ENCODE measurements around the gene HUS1.

HUS1 gene

DNA sequence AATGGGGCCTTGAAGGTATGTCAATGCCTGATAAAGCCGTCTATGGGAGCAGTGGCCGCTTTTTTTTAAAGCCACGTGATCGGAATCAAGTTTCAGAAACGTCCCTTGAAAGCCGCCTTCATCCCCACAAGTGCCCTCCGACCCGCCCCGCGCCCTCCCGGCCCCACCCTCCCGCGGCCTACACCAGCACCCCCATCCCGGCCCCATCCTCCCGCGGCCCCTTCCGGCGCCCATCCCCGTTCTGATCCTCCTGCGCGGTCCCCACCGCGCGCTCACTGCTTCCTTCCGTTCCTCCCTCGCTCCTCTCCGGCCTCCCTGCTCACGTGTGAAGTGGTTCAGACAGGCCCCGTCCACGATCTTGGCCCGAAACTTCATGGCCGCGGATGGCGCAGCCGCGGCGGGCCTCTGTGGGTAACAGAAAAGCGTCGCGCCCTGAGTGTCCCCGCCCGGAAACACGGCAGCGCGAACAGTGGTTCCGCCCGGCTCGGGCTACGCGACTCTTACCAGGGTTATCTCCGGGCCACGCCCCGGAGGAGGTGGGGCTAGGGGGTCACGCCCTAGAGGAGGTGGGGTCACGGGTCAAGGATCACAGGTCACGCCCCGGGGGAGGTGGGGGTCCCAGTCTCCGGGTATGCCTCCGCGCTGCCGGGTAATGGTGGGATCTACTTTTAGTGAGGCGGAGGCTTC lies at the start of gene HUS1:
TSS of gene HUS1 (minus strand) at position 471 of the 687 bp plus-strand sequence. CDS start at position 375, 96 bp downstream.
- in situ Hi-C loops (cut with MboI; ENCODE audit: low pct_unique_long_range_greater_than_20kb, low sequenced_read_pairs, unreplicated experiment), result no loop called here
- TF ChIP-seq CTCF (IDR thresholded peaks at IDR 0.05; ENCODE audit: extremely low read depth, insufficient read depth, missing control alignments), result no peak
- peak; percentile 93 for DNase-seq (ENCODE audit: low spot score)

- in situ Hi-C loops (cut with MboI; ENCODE audit: low pct_unique_long_range_greater_than_20kb, low sequenced_read_pairs, unreplicated experiment), result no loop called here
- no peak for TF ChIP-seq CTCF (IDR thresholded peaks at IDR 0.05; ENCODE audit: extremely low read depth, insufficient read depth, missing control alignments)
- no peak for DNase-seq (ENCODE audit: low spot score)
Observed at GRCh38 chr7:48028938-48029337, 49.5 kb upstream of the HUS1 start, which contains the start of gene SUN3. Gene SUN3, minus strand, starts transcription at chr7:48029107. Its CDS starts 169 bp downstream, at chr7:48028938.

DNA sequence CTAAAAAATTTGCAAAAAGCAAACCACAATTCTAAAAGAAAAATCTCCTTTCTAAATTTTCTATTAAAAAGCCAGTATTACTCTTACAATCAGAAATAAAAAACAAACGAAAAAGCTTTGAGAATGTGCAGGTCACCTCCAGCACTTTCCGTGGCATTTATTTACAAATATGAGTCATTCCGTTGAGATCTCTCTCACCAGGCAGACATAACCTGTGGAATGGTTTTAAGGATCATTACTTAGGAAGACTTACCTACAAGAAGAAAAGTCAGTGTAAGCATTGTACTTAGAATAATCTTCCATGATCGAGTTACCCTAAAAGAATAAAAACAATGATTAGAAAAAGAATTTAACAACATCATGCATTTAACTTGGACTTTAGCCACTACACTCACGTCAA lies 46.2 kb upstream of the HUS1 start:
- in situ Hi-C loops (cut with MboI; ENCODE audit: low pct_unique_long_range_greater_than_20kb, low sequenced_read_pairs, unreplicated experiment), result no loop called here
- no peak for DNase-seq (ENCODE audit: low spot score)
- TF ChIP-seq CTCF (IDR thresholded peaks at IDR 0.05; ENCODE audit: extremely low read depth, insufficient read depth, missing control alignments), result no peak

- in situ Hi-C loops (cut with MboI; ENCODE audit: low pct_unique_long_range_greater_than_20kb, low sequenced_read_pairs, unreplicated experiment), result no loop called here
- no peak for TF ChIP-seq CTCF (IDR thresholded peaks at IDR 0.05; ENCODE audit: extremely low read depth, insufficient read depth, missing control alignments)
- no peak for DNase-seq (ENCODE audit: low spot score)
Observed at GRCh38 chr7:48017674-48018073, 38.3 kb upstream of the HUS1 start.

GRCh38 chr7:48016641-48017040 lies 37.2 kb upstream of the HUS1 start:
- in situ Hi-C loops (cut with MboI; ENCODE audit: low pct_unique_long_range_greater_than_20kb, low sequenced_read_pairs, unreplicated experiment), result no loop called here
- DNase-seq (ENCODE audit: low spot score), result no peak
- no peak for TF ChIP-seq CTCF (IDR thresholded peaks at IDR 0.05; ENCODE audit: extremely low read depth, insufficient read depth, missing control alignments)

GRCh38 chr7:48011951-48012350 lies 32.5 kb upstream of the HUS1 start:
- no peak for TF ChIP-seq CTCF (IDR thresholded peaks at IDR 0.05; ENCODE audit: extremely low read depth, insufficient read depth, missing control alignments)
- DNase-seq (ENCODE audit: low spot score), result no peak
- in situ Hi-C loops (cut with MboI; ENCODE audit: low pct_unique_long_range_greater_than_20kb, low sequenced_read_pairs, unreplicated experiment), result no loop called here
